T-cell (primary cell): ENCODE measurements around the gene CERS1. TPM values are rescaled to one million over a fixed set of nuclear protein-coding genes. Genes with fewer than 3 reads are reported as not detected.

Source experiments
- ATAC-seq, 4 experiments: fragments of 200-7000 bp in 3 of 4; fragments of 150-1000 bp in 1 of 4; cut with Tn5 transposase; replicated peaks in 1 of 4; 1 replicate in 3 of 4; 2 replicates in 1 of 4; pipeline ENCODE4 v1.10.0; 2021; ENCODE audit warnings: moderate library complexity in 3 of 4, mild to moderate bottlenecking in 2 of 4, moderate number of reproducible peaks in 1 of 4
- CTCF ChIA-PET, 2 donors: fragments of 300-600 bp; sonication (Branson Sonifier 250); formaldehyde crosslinking; loops; one replicate each; lab custom pipeline; 2022; ENCODE audit warnings: antibody characterized with exemption in 2 of 2; lab: Charles Lee
- POLR2A ChIA-PET, 2 donors: fragments of 300-600 bp; sonication (Branson Sonifier 250); formaldehyde crosslinking; loops; one replicate each; lab custom pipeline; 2022; ENCODE audit warnings: antibody characterized with exemption in 2 of 2; lab: Charles Lee
- DNase-seq, 35 experiments: peaks; one replicate each; pipeline versions ENCODE4 v3.0.0 to v3.0.0-alpha.2; 2013 to 2023
- H3K27ac ChIP-seq: one replicate; pipeline ENCODE4 v1.5.1; 2013; ENCODE audit warnings: low read length
- H3K27me3 ChIP-seq, 2 experiments: replicated peaks in 1 of 2; 1 replicate in 1 of 2; 2 replicates in 1 of 2; pipeline versions ENCODE4 v1.6.1 to v1.7.0; 2013; ENCODE audit warnings: low read length in 1 of 2, mixed read lengths in 1 of 2; ENCODE audit not compliant: control insufficient read depth in 2 of 2, insufficient read depth in 2 of 2; ENCODE audit errors: extremely low read depth in 1 of 2
- H3K36me3 ChIP-seq, 2 donors: 1 replicate in 1 of 2; 2 replicates in 1 of 2; pipeline versions ENCODE4 v1.6.1 to v1.7.0; 2013; ENCODE audit warnings: low read length in 1 of 2; ENCODE audit not compliant: control insufficient read depth in 2 of 2, insufficient read depth in 1 of 2; ENCODE audit errors: extremely low read depth in 1 of 2
- H3K4me1 ChIP-seq, 2 experiments: 1 replicate in 1 of 2; 2 replicates in 1 of 2; pipeline versions ENCODE4 v1.6.1 to v1.7.0; 2013; ENCODE audit warnings: low read length in 2 of 2, mixed read lengths in 1 of 2; ENCODE audit not compliant: insufficient read depth in 2 of 2, control insufficient read depth in 1 of 2; ENCODE audit errors: extremely low read depth in 1 of 2
- H3K4me3 ChIP-seq, 2 donors: 1 replicate in 1 of 2; 2 replicates in 1 of 2; pipeline versions ENCODE4 v1.5.1 to v1.7.0; 2013; ENCODE audit warnings: mild to moderate bottlenecking in 2 of 2, low read length in 1 of 2, moderate library complexity in 1 of 2; ENCODE audit not compliant: control insufficient read depth in 1 of 2; ENCODE audit errors: extremely low read depth in 1 of 2
- H3K9me3 ChIP-seq: 2 replicates; pipeline ENCODE4 v1.7.0; 2013
- H3K27ac Mint-ChIP-seq, 2 donors: one replicate each; pipeline ENCODE4 v1.8.0; 2020 to 2021; ENCODE audit warnings: mild to moderate bottlenecking in 2 of 2, mixed read lengths in 2 of 2
- H3K27me3 Mint-ChIP-seq, 2 donors: one replicate each; pipeline ENCODE4 v1.8.0; 2021 to 2022; ENCODE audit warnings: mixed read lengths in 2 of 2
- H3K36me3 Mint-ChIP-seq: one replicate; pipeline ENCODE4 v1.8.0; 2021; ENCODE audit warnings: mixed read lengths
- H3K4me1 Mint-ChIP-seq, 3 donors: one replicate each; pipeline ENCODE4 v1.8.0; 2020 to 2022; ENCODE audit warnings: mixed read lengths in 3 of 3, mild to moderate bottlenecking in 1 of 3
- H3K4me3 Mint-ChIP-seq, 3 donors: one replicate each; pipeline ENCODE4 v1.8.0; 2020 to 2022; ENCODE audit warnings: mild to moderate bottlenecking in 3 of 3, mixed read lengths in 3 of 3, moderate library complexity in 3 of 3
- H3K9me3 Mint-ChIP-seq, 3 donors: one replicate each; pipeline ENCODE4 v1.8.0; 2020 to 2022; ENCODE audit warnings: mixed read lengths in 3 of 3
- WGBS: methylation state at CpG from one replicate; pipeline ENCODE4 v1.1.5; 2013; ENCODE audit warnings: missing lambda C conversion rate; ENCODE audit not compliant: insufficient coverage; 5-methylcytosine and 5-hydroxymethylcytosine counted together
- total RNA-seq, 35 experiments: library from RNA in 6 of 35; stranded (reverse) in 6 of 35; fragments of 120-200 nt in 1 of 35; gene quantifications; one replicate each; pipeline versions ENCODE4 v1.2.1 to v1.2.4 and lab custom pipeline; 2013 to 2026

CERS1 gene
- total RNA-seq, 5 donors from 2014 or later (not counting 1 experiment from before 2014, with no cell fraction given) = 0.20 TPM; not detected in 3

DNA sequence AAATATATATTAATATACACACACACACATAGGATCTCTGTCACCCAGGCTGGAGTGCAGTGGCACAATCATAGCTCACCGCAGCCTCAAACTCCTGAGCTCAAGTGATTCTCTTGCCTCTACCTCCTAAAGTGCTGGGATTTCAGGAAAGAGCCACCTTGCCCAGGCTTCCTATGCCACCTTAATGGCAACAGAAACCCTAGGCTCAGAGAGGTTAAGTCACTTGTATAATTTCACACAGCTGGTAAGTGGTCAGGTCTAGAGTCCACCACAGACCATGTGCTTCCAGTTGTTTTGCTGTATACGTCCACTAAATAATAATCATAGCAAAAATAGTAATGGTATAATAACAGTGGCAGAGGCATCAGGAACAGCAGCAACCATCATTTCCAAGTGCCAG lies 65.5 kb downstream of the CERS1 start:
- H3K4me1 ChIP-seq = peaks cover 17 to 35% of the 10 kb centered on the region in 2 experiments
- H3K27ac Mint-ChIP-seq = no peak overlapping the region
- H3K27ac ChIP-seq = no peak overlapping the region
- H3K4me1 Mint-ChIP-seq = peaks cover 27 to 28% (median 27%) of the 10 kb centered on the region in 3 donors
- ChIA-PET POLR2A (interaction anchor here (0.6 to 1.0 kb wide), 2 partner anchors 89 to 442 kb away, joined by 3 read pairs; partner anchors contain the start of genes COPE (in 1 of the 2) and DDX49 (in 1 of the 2)), CTCF (interaction anchor here in 1 of 2 donors (0.6 kb wide), 1 partner anchor 16 kb away, joined by 3 read pairs; no protein-coding TSS in a partner anchor)
- 100% methylated on average over 1 of the region's 2 CpGs for WGBS
- peak overlapping the region; percentile 50 to 90 (median 73) for H3K4me3 Mint-ChIP-seq
- no peak for ATAC-seq
- H3K4me3 ChIP-seq = no peak overlapping the region
- H3K36me3 ChIP-seq = peaks cover 0 to 11% of the 10 kb centered on the region in 2 donors
- peaks cover 3 to 5% of the 10 kb centered on the region in 2 donors for H3K27me3 Mint-ChIP-seq
- H3K9me3 ChIP-seq = no peaks in the 10 kb centered on the region
- H3K36me3 Mint-ChIP-seq = peaks cover 14% of the 10 kb centered on the region
- no peaks in the 10 kb centered on the region for H3K9me3 Mint-ChIP-seq
- no peak for DNase-seq
- H3K27me3 ChIP-seq = peaks cover 0 to 8% of the 10 kb centered on the region in 2 experiments

DNA sequence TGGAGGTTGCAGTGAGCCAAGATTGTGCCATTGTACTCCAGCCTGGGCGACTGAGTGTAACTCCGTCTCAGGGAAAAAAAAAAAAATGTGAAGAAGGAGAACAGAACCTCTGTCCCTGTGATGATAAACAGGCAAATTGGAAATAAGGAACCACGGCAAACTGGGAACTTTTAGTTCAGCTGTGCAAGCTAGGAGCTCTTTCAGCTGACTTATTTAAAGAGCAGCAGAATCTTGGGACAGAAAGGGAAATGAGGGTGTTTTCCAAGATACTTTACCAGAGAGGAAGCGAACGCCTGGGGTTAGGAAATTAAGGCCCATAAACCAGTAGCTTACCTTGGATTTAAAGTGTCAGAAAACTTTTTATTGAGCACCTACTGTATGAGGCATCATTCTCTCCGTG lies 67.2 kb downstream of the CERS1 start:
- no peak for ATAC-seq
- ChIA-PET CTCF (interaction anchor here in 1 of 2 donors (0.6 to 1.4 kb wide), 3 partner anchors 16 to 151 kb away, joined by 3 to 8 read pairs (median 3); no protein-coding TSS in a partner anchor), POLR2A (interaction anchor here in 1 of 2 donors (0.6 kb wide), 1 partner anchor 238 kb away, joined by 6 read pairs; no protein-coding TSS in a partner anchor)
- H3K27ac Mint-ChIP-seq = no peak overlapping the region
- Histone ChIP-seq H3K9me3 (no peaks in the 10 kb centered on the region), H3K27me3 (peaks cover 0 to 12% of the 10 kb centered on the region in 2 experiments), H3K4me1 (peaks cover 9 to 18% of the 10 kb centered on the region in 2 experiments), H3K27ac (no peak overlapping the region), H3K4me3 (no peak overlapping the region), H3K36me3 (peaks cover 0 to under 1% of the 10 kb centered on the region in 2 donors)
- no peaks in the 10 kb centered on the region for H3K9me3 Mint-ChIP-seq
- peaks cover 10 to 11% (median 10%) of the 10 kb centered on the region in 3 donors for H3K4me1 Mint-ChIP-seq
- 70% methylated on average over 3 of the region's 6 CpGs for WGBS
- no peak overlapping the region for H3K4me3 Mint-ChIP-seq
- H3K27me3 Mint-ChIP-seq = peaks cover 3 to 5% of the 10 kb centered on the region in 2 donors
- H3K36me3 Mint-ChIP-seq = peaks cover under 1% of the 10 kb centered on the region
- DNase-seq = no peak

Other genes starting within 250 kb of the CERS1 start
- 10 to 100 TPM; 19.6 to 26.9 (median 25.0) TPM for gene CRTC1, start 212.5 kb downstream of the CERS1 start, total RNA-seq
- gene COMP, start 104.9 kb downstream of the CERS1 start, total RNA-seq = not detected
- gene UPF1, start 64.2 kb downstream of the CERS1 start, total RNA-seq = 100 to 1,000 TPM; 114 to 143 (median 127) TPM
- 100 to 1,000 TPM; 148 to 222 (median 189) TPM for gene COPE, start 23.2 kb upstream of the CERS1 start, total RNA-seq
- gene DDX49, start 23.6 kb upstream of the CERS1 start, total RNA-seq = 10 to 100 TPM; 42.4 to 55.3 (median 48.1) TPM
- gene HOMER3, start 45.1 kb upstream of the CERS1 start, total RNA-seq = 1 to 10 TPM in 4 of 5 donors, under 1 TPM in 1; 0.93 to 1.9 (median 1.3) TPM
- gene SUGP2, start 137.4 kb upstream of the CERS1 start, total RNA-seq = 100 to 1,000 TPM; 114 to 139 (median 119) TPM
- gene ARMC6, start 137.4 kb upstream of the CERS1 start, total RNA-seq = 10 to 100 TPM; 12.8 to 22.7 (median 18.7) TPM
- 10 to 100 TPM; 24.9 to 35.0 (median 30.5) TPM for gene SLC25A42, start 167.8 kb upstream of the CERS1 start, total RNA-seq
- 10 to 100 TPM; 14.3 to 36.7 (median 34.4) TPM for gene TMEM161A, start 242.3 kb upstream of the CERS1 start, total RNA-seq